HepG2 (cell line): Measurements from ENCODE around the gene PRRT2. TPM values are rescaled to one million over a fixed set of nuclear protein-coding genes. Genes with fewer than 3 reads are reported as not detected.

ENCODE experiments used
- ATF7 ChIP-seq, 2 experiments: fragments of 450-650 bp in 1 of 2; sonication (generic) in 1 of 2; formaldehyde crosslinking in 1 of 2; IDR thresholded peaks; 2 replicates each; pipeline versions ENCODE4 v1.4.0 to v1.6.1; 2016 to 2020; ENCODE audit warnings: antibody characterized with exemption in 1 of 2, mild to moderate bottlenecking in 1 of 2, missing genetic modification reagents in 1 of 2
- HINFP ChIP-seq: sonication (generic); formaldehyde crosslinking; IDR thresholded peaks from 2 replicates; pipeline ENCODE4 v1.4.0; 2020; ENCODE audit warnings: low read depth, mild to moderate bottlenecking, missing genetic modification reagents
- HNRNPLL ChIP-seq: fragments of 200-400 bp; formaldehyde crosslinking; IDR thresholded peaks from 2 replicates; pipeline ENCODE4 v1.6.1; 2017; ENCODE audit warnings: mild to moderate bottlenecking, low read depth, low read length; ENCODE audit not compliant: poor library complexity, severe bottlenecking
- MIXL1 ChIP-seq: IDR thresholded peaks from 2 replicates; pipeline ENCODE4 v1.6.1; 2016
- NFKB2 ChIP-seq: sonication (generic); formaldehyde crosslinking; IDR thresholded peaks from 2 replicates; pipeline ENCODE4 v1.4.0; 2020; ENCODE audit warnings: missing genetic modification reagents, borderline replicate concordance
- RXRA ChIP-seq: sonication (generic); formaldehyde crosslinking; IDR thresholded peaks from 2 replicates; pipeline ENCODE4 v1.5.1; 2020; ENCODE audit warnings: missing genetic modification reagents
- SKI ChIP-seq: fragments of 450-650 bp; IDR thresholded peaks from one replicate; pipeline ENCODE4 v1.6.1; 2018; ENCODE audit warnings: mild to moderate bottlenecking; ENCODE audit not compliant: partially characterized antibody
- SOX13 ChIP-seq, 3 experiments: fragments of 450-650 bp in 1 of 3; sonication (generic) in 1 of 3; formaldehyde crosslinking in 1 of 3; IDR thresholded peaks in 2 of 3; conservative IDR thresholded peaks in 1 of 3; 2 replicates each; pipeline versions ENCODE4 v1.5.0 to v1.6.1; 2016 to 2020; ENCODE audit warnings: antibody characterized with exemption in 1 of 3, mild to moderate bottlenecking in 1 of 3, missing compliant biosample characterization in 1 of 3, missing genetic modification reagents in 1 of 3, moderate library complexity in 1 of 3
- TEAD3 ChIP-seq: optimal IDR thresholded peaks from 2 replicates; pipeline ENCODE3; 2016; ENCODE audit warnings: borderline replicate concordance
- TGIF2 ChIP-seq: IDR thresholded peaks from 2 replicates; pipeline ENCODE4 v1.6.1; 2016; ENCODE audit warnings: control low read depth, missing compliant biosample characterization
- THRA ChIP-seq: sonication (generic); formaldehyde crosslinking; IDR thresholded peaks from 2 replicates; pipeline ENCODE4 v1.4.0; 2020; ENCODE audit warnings: missing genetic modification reagents, borderline replicate concordance
- YEATS2 ChIP-seq: sonication (generic); formaldehyde crosslinking; IDR thresholded peaks from 2 replicates; pipeline ENCODE4 v1.4.0; 2020; ENCODE audit warnings: missing genetic modification reagents, borderline replicate concordance
- ZBTB4 ChIP-seq: sonication (generic); formaldehyde crosslinking; IDR thresholded peaks from 2 replicates; pipeline ENCODE4 v1.4.0; 2020; ENCODE audit warnings: missing genetic modification reagents, mild to moderate bottlenecking, borderline replicate concordance
- ZNF101 ChIP-seq: sonication (generic); formaldehyde crosslinking; IDR thresholded peaks from 2 replicates; pipeline ENCODE4 v1.4.0; 2020; ENCODE audit warnings: mild to moderate bottlenecking, low read depth, missing genetic modification reagents, borderline replicate concordance
- ZNF550 ChIP-seq: sonication (generic); formaldehyde crosslinking; IDR thresholded peaks from 2 replicates; pipeline ENCODE4 v1.4.0; 2020; ENCODE audit warnings: mild to moderate bottlenecking, missing genetic modification reagents, borderline replicate concordance
- ZNF772 ChIP-seq: sonication (generic); formaldehyde crosslinking; IDR thresholded peaks from 2 replicates; pipeline ENCODE4 v1.5.0; 2020; ENCODE audit warnings: mild to moderate bottlenecking, missing genetic modification reagents
- polyA plus RNA-seq, 8 experiments: library from polyadenylated mRNA; depleted of rRNA in 3 of 8; stranded (reverse) in 7 of 8; unstranded in 1 of 8; fragments of >200 nt; fragmentation: Illumina TruSeq in 4 of 8; extraction: Trizol in 4 of 8; gene quantifications; 2 replicates each; pipeline versions ENCODE4 v1.2.1 to v1.2.3, GENCODE V29; 2011 to 2016; ENCODE audit warnings: low read depth in 4 of 8, missing spikeins in 1 of 8, mixed read lengths in 1 of 8; ENCODE audit not compliant: insufficient read depth in 1 of 8
- total RNA-seq, 5 experiments: library from RNA; depleted of rRNA; stranded (reverse); fragments of >200 nt; fragmentation: Illumina TruSeq; extraction: Trizol; gene quantifications; 2 replicates each; pipeline ENCODE4 v1.2.3, GENCODE V29; 2016; ENCODE audit warnings: low read depth in 1 of 5
- TF ChIP-seq, protein P1 (sequence below): fragments of 450-650 bp; IDR thresholded peaks from 2 replicates; pipeline ENCODE4 v1.6.1; 2017
- TF ChIP-seq, protein P2 (sequence below): sonication (generic); IDR thresholded peaks from 2 replicates; pipeline ENCODE4 v1.6.1; 2016; ENCODE audit warnings: low read depth, borderline replicate concordance

PRRT2 gene
- total and polyA plus RNA-seq, 2 of the 13 experiments (the other 11 are each of a cell fraction or from before 2014, with no cell fraction given), result 0.51 to 1.1 TPM

DNA sequence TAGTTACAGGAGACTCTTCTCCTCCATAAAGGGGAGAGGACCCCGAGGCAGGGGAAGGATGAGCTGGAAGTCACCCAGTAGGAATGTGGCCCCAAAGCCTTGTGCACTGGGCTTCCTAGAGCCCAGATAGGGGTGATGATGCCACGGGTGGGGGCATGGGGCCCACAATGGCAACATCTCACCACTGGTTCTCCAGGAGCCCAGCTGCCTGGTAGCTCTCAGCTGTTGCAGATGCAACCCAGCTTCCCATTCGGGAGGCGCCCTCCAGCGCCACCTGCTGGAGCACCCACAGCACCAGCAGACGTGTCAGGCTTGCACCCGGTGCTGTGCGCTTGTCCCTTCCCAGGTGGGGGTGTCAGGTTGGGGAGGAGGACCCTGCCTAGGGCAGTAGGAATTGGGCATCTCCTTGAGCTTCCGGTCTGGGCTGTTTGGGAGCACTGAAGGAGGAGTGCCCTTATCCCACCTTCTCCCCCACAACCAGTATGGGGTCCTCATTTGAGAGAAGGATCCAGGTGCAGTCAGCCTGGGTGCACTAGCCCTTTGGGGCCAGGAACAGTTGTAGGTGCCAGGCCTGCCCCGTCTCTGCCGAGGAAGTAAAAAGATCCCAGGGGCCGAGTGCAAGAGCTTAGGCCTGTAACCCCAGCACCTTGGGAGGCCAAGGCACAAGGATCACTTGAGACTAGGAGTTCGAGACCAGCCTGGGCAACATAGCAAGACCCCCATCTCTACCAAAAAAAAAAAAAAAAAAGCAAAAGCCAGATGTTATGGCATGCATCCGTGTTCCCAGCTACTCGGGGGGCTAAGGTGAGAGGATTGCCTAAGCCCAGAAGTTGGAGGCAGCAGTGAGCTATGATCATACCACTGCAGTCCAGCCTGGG lies 36.7 kb downstream of the PRRT2 start (continued):
- 0 out of 2 replicates have a peak, but pooled peaks have one; percentile 53 for TF ChIP-seq THRA
- peak; percentile 41 for TF ChIP-seq TEAD3 (CRISPR knock-in tag)
- TF ChIP-seq HNRNPLL, result peak; percentile 30
- TF ChIP-seq SOX13 (IDR thresholded peaks at IDR 0.05), result no peak
- peak in 1 of 2 experiments; percentile 27; a peak in 1 of 4 replicates for TF ChIP-seq SOX13 (CRISPR knock-in tag; conservative IDR thresholded peaks at IDR 0.05 in 1 of 2, IDR thresholded peaks at IDR 0.05 in 1 of 2)
- peak; percentile 41; the same call in 1 of the 2 replicates for TF ChIP-seq RXRA (CRISPR knock-in tag)
- TF ChIP-seq ZNF772 (CRISPR knock-in tag), result 0 out of 2 replicates have a peak, but pooled peaks have one; percentile 77
- TF ChIP-seq TGIF2, result peak; percentile 82
- peak; percentile 71; the same call in 1 of the 2 replicates for TF ChIP-seq ZBTB4 (CRISPR knock-in tag)
- peak; percentile 51; the same call in 1 of the 2 replicates for TF ChIP-seq YEATS2 (CRISPR knock-in tag)
- TF ChIP-seq SKI, result peak; percentile 22
- TF ChIP-seq, protein P1, sequence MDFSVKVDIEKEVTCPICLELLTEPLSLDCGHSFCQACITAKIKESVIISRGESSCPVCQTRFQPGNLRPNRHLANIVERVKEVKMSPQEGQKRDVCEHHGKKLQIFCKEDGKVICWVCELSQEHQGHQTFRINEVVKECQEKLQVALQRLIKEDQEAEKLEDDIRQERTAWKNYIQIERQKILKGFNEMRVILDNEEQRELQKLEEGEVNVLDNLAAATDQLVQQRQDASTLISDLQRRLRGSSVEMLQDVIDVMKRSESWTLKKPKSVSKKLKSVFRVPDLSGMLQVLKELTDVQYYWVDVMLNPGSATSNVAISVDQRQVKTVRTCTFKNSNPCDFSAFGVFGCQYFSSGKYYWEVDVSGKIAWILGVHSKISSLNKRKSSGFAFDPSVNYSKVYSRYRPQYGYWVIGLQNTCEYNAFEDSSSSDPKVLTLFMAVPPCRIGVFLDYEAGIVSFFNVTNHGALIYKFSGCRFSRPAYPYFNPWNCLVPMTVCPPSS, result no peak
- no peak for TF ChIP-seq ATF7 (IDR thresholded peaks at IDR 0.05)
- 0 out of 2 replicates have a peak, but pooled peaks have one; percentile 8 for TF ChIP-seq ATF7 (CRISPR knock-in tag; IDR thresholded peaks at IDR 0.05)
- peak; percentile 73; the same call in 1 of the 2 replicates for TF ChIP-seq HINFP (CRISPR knock-in tag)
- TF ChIP-seq MIXL1 (CRISPR knock-in tag), result 0 out of 2 replicates have a peak, but pooled peaks have one; percentile 37
- TF ChIP-seq ZNF101 (CRISPR knock-in tag), result no peak
- peak; percentile 58; the same call in 1 of the 2 replicates for TF ChIP-seq NFKB2
- TF ChIP-seq, protein P2, sequence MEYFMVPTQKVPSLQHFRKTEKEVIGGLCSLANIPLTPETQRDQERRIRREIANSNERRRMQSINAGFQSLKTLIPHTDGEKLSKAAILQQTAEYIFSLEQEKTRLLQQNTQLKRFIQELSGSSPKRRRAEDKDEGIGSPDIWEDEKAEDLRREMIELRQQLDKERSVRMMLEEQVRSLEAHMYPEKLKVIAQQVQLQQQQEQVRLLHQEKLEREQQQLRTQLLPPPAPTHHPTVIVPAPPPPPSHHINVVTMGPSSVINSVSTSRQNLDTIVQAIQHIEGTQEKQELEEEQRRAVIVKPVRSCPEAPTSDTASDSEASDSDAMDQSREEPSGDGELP, result peak; percentile 95
- 0 out of 2 replicates have a peak, but pooled peaks have one; percentile 47 for TF ChIP-seq ZNF550 (CRISPR knock-in tag)
